GM06990 (cell line): ENCODE measurements around the gene SZRD1.

Experiments used
- DNase-seq: peaks from one replicate; pipeline ENCODE4 v3.0.0-alpha.2; 2011; ENCODE audit not compliant: insufficient read length; ENCODE audit errors: extremely low read depth
- H3K27me3 ChIP-seq: replicated peaks from 2 replicates; pipeline ENCODE4 v1.6.0; 2011; ENCODE audit warnings: low read length; ENCODE audit not compliant: control insufficient read depth, insufficient read depth
- H3K36me3 ChIP-seq: 2 replicates; pipeline ENCODE4 v1.5.1; 2011; ENCODE audit warnings: low read length; ENCODE audit not compliant: control insufficient read depth, insufficient read depth
- H3K4me3 ChIP-seq: replicated peaks from 2 replicates; pipeline ENCODE4 v1.5.1; 2011; ENCODE audit warnings: low read depth, mild to moderate bottlenecking, control low read depth, low read length
- TF ChIP-seq, protein P1 (sequence below): IDR thresholded peaks from 2 replicates; pipeline ENCODE4 v1.5.1; 2011; ENCODE audit warnings: low read length, control low read depth, mild to moderate bottlenecking, inconsistent platforms; ENCODE audit not compliant: insufficient read depth, poor library complexity, severe bottlenecking

The SZRD1 gene

DNA sequence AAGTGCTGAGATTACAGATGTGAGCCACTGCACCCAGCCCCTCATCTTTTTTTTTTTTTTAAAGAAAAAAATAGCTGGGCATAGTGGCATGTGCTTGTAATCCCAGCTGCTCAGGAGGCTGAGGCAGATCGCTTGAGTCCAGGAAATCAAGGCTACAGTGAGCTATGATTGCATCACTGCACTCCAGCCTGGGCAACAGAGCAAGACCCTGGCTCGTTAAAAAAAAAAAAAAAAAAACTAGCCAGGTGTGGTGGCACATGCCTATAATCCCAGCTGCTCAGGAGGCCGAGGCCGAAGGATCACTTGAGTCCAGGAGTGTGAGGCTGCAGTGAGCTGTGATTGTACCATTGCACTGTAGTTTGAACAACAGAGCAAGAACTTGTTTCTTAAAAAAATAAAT is 13.8 kb downstream of the SZRD1 start:
- Histone ChIP-seq H3K36me3 (peaks cover 2% of the 10 kb centered on the region; the same call in 1 of the 2 replicates), H3K4me3 (no peak overlapping the region), H3K27me3 (no peaks in the 10 kb centered on the region)
- no peak for DNase-seq
- TF ChIP-seq, protein P1, sequence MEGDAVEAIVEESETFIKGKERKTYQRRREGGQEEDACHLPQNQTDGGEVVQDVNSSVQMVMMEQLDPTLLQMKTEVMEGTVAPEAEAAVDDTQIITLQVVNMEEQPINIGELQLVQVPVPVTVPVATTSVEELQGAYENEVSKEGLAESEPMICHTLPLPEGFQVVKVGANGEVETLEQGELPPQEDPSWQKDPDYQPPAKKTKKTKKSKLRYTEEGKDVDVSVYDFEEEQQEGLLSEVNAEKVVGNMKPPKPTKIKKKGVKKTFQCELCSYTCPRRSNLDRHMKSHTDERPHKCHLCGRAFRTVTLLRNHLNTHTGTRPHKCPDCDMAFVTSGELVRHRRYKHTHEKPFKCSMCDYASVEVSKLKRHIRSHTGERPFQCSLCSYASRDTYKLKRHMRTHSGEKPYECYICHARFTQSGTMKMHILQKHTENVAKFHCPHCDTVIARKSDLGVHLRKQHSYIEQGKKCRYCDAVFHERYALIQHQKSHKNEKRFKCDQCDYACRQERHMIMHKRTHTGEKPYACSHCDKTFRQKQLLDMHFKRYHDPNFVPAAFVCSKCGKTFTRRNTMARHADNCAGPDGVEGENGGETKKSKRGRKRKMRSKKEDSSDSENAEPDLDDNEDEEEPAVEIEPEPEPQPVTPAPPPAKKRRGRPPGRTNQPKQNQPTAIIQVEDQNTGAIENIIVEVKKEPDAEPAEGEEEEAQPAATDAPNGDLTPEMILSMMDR, result no peak

DNA sequence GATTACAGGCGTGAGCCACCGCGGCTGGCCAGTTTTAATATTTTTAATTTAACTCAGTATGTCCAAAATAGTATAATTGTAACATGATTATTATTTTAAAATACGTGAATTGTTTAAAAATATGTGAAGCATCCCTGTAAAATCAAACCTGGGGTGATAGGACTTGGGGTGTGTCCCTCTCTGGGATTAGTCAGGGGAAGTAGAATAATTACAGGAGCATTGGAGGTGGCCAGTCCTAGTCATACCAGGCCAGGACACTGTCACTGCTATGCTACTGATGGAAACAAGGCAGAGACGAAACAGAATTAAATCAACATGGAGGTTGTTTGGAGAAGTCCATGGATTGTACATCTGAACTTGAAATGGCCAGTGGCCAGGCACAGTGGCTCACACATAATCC is 16.8 kb downstream of the SZRD1 start:
- no peak for DNase-seq
- TF ChIP-seq, protein P1, result no peak
- Histone ChIP-seq H3K36me3 (0 out of 2 replicates have a peak, but pooled peaks cover 2% of the 10 kb centered on the region), H3K27me3 (no peaks in the 10 kb centered on the region), H3K4me3 (no peak overlapping the region)

DNA sequence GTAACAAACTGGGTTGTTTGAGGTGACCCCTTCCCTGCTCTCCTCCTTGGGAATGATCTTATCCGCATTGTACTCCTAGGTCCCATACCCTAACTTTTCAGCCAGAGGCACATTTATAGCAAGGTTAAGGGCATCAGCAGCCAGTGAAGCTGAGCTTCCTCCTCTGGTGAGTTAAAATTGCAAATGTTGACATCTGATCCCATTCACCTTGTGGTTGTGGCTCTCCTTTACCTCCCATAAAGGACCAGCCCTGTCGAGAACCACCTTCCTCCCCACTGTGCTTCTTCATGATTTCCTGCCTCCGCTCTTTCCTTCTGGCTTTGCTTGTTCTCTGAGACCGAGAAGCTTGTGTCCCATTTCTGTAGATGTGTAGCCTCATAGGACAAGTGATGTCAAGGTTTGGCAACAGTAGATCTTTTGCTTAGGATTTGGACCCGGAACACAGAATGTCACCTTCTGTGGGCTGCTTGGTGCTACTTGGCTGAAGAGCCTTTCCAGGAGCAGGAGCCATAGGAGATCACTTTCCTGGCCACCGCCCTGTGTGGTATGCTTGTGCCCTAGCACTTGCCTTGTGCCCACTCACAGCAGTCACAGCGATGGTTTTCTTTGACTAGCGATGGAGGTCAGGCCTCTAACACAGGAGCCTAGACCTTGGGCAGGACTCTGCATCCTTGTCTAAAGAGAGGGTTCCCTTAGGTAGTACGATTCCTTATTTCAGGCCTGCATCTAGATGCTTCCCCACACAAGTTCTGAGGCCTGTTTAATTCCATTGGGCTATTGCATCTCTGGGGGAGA is 18.8 kb downstream of the SZRD1 start:
- H3K36me3 ChIP-seq, result peaks cover 4% of the 10 kb centered on the region; the same call in 1 of the 2 replicates
- DNase-seq, result no peak
- H3K27me3 ChIP-seq, result no peaks in the 10 kb centered on the region
- no peak overlapping the region for H3K4me3 ChIP-seq
- TF ChIP-seq, protein P1, result no peak

DNA sequence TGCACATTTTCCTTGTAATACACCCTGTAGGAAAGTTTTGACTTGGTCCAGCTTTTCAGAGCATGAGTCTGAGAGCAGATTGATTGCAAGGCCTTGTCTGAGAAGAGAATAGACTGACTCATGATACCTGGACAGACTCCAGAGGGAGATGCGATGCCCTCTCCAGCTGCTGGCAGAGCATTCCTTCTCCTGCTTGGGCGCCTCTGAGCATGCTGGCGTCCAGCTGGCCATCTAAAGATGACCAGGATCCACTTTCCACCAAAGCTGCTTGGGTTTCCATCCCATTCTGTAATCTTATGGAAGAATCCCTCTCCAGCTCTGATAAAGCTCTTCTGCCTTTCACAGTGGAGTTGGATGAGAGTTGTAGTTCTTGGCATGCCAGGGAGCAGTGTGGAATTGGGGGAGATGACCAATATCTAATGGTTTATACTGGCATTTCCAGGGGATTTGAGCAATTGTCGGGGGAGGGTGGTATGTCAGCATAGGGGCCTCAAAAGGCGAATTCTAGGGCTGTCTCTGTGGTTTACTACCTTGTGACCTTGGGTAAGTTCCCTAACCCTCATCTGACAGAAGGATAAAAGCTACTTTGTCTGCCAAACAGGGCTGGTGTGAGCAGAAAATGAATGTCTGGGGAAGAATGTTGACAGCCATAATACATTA is 19.5 kb downstream of the SZRD1 start:
- TF ChIP-seq, protein P1, result no peak
- Histone ChIP-seq H3K27me3 (no peaks in the 10 kb centered on the region), H3K36me3 (peaks cover 6% of the 10 kb centered on the region)

DNA sequence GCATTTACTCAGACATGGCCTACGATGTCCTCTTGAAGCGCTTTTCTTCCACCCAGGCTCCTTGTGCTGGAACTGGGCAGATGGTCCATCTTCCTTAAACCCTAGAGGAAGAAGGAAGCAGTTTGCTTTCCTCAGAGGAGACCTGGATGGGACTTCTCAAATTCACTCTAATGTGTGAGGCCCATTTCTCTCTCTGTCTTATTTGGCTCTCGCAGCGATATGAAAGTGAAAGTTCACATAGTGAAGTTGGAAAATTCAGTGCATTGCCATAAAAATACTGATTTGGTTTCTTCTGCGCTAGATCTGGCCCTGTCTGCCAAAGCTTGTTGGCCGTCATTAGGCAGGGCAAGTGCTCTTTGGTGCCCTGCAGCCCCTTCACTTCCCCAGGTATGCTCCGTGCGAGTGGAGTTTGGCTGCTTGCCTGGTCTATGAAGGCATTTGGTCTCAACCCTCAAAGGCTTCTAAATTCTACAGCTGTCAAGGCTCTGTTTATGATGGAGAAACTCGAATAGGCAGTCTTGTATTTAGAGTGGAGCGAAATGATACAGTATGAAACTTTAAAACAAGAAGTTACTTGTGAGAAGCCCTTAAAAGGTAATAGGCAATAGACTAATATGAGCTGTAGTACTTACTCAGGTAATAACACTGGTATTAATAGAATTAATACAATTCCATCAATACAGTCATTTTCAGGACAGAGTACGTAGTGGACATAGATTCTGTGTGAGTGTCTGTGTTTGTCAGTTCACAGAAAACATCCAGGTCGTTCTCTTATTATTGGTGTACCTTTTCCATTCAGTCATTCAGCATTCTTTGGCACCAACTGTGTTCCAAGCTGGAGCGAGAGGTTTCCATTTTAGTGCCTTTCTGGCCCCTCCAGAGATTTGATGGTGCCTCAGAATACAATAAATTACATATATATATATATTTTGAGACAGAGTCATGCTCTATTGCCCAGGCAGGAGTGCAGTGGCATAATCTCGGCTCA is 20.5 kb downstream of the SZRD1 start:
- Histone ChIP-seq H3K36me3 (peaks cover 8% of the 10 kb centered on the region), H3K4me3 (peak overlapping the region; percentile 57), H3K27me3 (no peaks in the 10 kb centered on the region)
- DNase-seq, result peak; percentile 51
- TF ChIP-seq, protein P1, result no peak

More for the DNA sequence above, 19.5 kb downstream of the SZRD1 start:
- peak overlapping the region; percentile 57 for H3K4me3 ChIP-seq
- DNase-seq, result no peak
